Neural progenitor cell (in vitro differentiated cells): Measurements from ENCODE around the gene C16orf54. TPM values are rescaled to one million over a fixed set of nuclear protein-coding genes. Genes with fewer than 3 reads are reported as not detected.
A peak's percentile ranks its signal among the peaks of the same experiment; 100 is the strongest.
"Not testable (repeated sequence)": the region's sequence is repeated elsewhere in the genome, so short reads cannot be mapped to it uniquely, and the experiment has no call there.

Experiments
- DNase-seq: peaks from one replicate; pipeline ENCODE4 v3.0.0-alpha.2; 2016; ENCODE audit warnings: low spot score
- H2AFZ ChIP-seq: fragments of 200-600 bp; sonication (generic); replicated peaks from 2 replicates; pipeline ENCODE4 v1.6.1; 2016; ENCODE audit warnings: antibody characterized with exemption
- H3F3A ChIP-seq: fragments of 200-600 bp; sonication (generic); 2 replicates; pipeline ENCODE4 v1.6.1; 2016; ENCODE audit warnings: antibody characterized with exemption, low read depth
- H3K27ac ChIP-seq: fragments of 200-600 bp; sonication (generic); 2 replicates; pipeline ENCODE4 v1.5.1; 2016; ENCODE audit warnings: mild to moderate bottlenecking
- H3K27me3 ChIP-seq: fragments of 200-600 bp; sonication (generic); 2 replicates; pipeline ENCODE4 v1.6.1; 2016; ENCODE audit warnings: mild to moderate bottlenecking, moderate library complexity
- H3K36me3 ChIP-seq: fragments of 200-600 bp; sonication (generic); 2 replicates; pipeline ENCODE4 v1.5.1; 2016
- H3K4me1 ChIP-seq: fragments of 200-600 bp; sonication (generic); 2 replicates; pipeline ENCODE4 v1.6.1; 2016; ENCODE audit warnings: mixed run types
- H3K4me2 ChIP-seq: fragments of 200-600 bp; sonication (generic); 2 replicates; pipeline ENCODE4 v1.6.1; 2016
- H3K4me3 ChIP-seq: fragments of 200-600 bp; sonication (generic); 2 replicates; pipeline ENCODE4 v1.5.1; 2016
- H3K79me2 ChIP-seq: fragments of 200-600 bp; sonication (generic); 2 replicates; pipeline ENCODE4 v1.6.1; 2016; ENCODE audit warnings: low read depth
- H3K9ac ChIP-seq: fragments of 200-600 bp; sonication (generic); 2 replicates; pipeline ENCODE4 v1.6.1; 2016
- H3K9me3 ChIP-seq: fragments of 200-600 bp; sonication (generic); 2 replicates; pipeline ENCODE4 v1.5.1; 2016; ENCODE audit warnings: low read depth
- H4K20me1 ChIP-seq: fragments of 200-600 bp; sonication (generic); 2 replicates; pipeline ENCODE4 v1.6.1; 2016; ENCODE audit warnings: low read depth
- H3K27ac Mint-ChIP-seq: 3 replicates; pipeline ENCODE4 v1.8.0; 2021; ENCODE audit warnings: mixed read lengths
- H3K27me3 Mint-ChIP-seq: 2 replicates; pipeline ENCODE4 v1.8.0; 2022; ENCODE audit warnings: low read depth, mild to moderate bottlenecking, inconsistent platforms, moderate library complexity, mixed read lengths; ENCODE audit not compliant: insufficient read depth
- H3K36me3 Mint-ChIP-seq: 3 replicates; pipeline ENCODE4 v1.8.0; 2021; ENCODE audit warnings: mixed read lengths
- H3K4me1 Mint-ChIP-seq: 3 replicates; pipeline ENCODE4 v1.8.0; 2021; ENCODE audit warnings: mixed read lengths
- H3K4me3 Mint-ChIP-seq: 3 replicates; pipeline ENCODE4 v1.8.0; 2021; ENCODE audit warnings: mild to moderate bottlenecking, moderate library complexity, mixed read lengths
- H3K9me3 Mint-ChIP-seq: 3 replicates; pipeline ENCODE4 v1.8.0; 2020; ENCODE audit warnings: mixed read lengths
- EZH2 ChIP-seq: fragments of 200-600 bp; sonication (generic); IDR thresholded peaks from 2 replicates; pipeline ENCODE4 v1.6.1; 2017; ENCODE audit warnings: antibody characterized with exemption, mild to moderate bottlenecking, moderate library complexity
- EZH2phosphoT487 ChIP-seq: fragments of 200-600 bp; sonication (generic); IDR thresholded peaks from 2 replicates; pipeline ENCODE4 v1.6.1; 2017; ENCODE audit warnings: antibody characterized with exemption
- total RNA-seq: library from RNA; depleted of rRNA; stranded (reverse); fragments of >200 nt; gene quantifications from 2 replicates; pipeline ENCODE4 v1.2.3, GENCODE V29; 2015; ENCODE audit warnings: low replicate concordance
- TF ChIP-seq, protein P1 (sequence below): fragments of 200-600 bp; sonication (generic); IDR thresholded peaks from 2 replicates; pipeline ENCODE4 v1.5.1; 2017; ENCODE audit warnings: antibody characterized with exemption, mild to moderate bottlenecking

The C16orf54 gene
- total RNA-seq, 1 donor from 2014 or later: not detected

DNA sequence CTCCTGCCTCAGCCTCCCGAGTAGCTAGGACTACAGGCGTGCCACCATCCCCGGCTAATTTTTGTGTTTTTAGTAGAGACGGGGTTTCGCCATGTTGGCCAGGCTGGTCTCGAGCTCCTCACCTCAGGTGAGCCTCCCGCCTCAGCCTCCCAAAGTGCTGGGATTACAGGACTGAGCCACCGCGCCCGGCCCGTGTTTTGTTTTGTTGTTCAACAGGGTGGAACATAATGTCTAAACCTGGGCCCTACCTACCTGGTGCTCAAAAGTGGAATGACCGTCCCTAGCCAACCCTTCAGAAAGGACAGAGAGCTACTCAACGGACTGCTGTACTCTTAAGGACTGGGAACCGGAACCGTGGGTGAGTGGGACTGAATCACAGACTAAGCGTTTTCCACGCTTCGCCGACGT is 44.0 kb upstream of the C16orf54 start:
- Histone ChIP-seq H3K36me3 (no peaks in the 10 kb centered on the region), H4K20me1 (peaks cover 24% of the 10 kb centered on the region), H3K79me2 (peaks cover 42% of the 10 kb centered on the region), H3F3A (peaks cover 14% of the 10 kb centered on the region), H3K27ac (no peak overlapping the region), H3K4me3 (peak overlapping the region; percentile 95), H2AFZ (peak overlapping the region; percentile 85), H3K4me2 (peak overlapping the region; percentile 90), H3K4me1 (peaks cover 18% of the 10 kb centered on the region), H3K27me3 (no peaks in the 10 kb centered on the region), H3K9ac (peak overlapping the region; percentile 40), H3K9me3 (no peaks in the 10 kb centered on the region)
- H3K4me3 Mint-ChIP-seq: peak overlapping the region; percentile 97
- TF ChIP-seq, protein P1, sequence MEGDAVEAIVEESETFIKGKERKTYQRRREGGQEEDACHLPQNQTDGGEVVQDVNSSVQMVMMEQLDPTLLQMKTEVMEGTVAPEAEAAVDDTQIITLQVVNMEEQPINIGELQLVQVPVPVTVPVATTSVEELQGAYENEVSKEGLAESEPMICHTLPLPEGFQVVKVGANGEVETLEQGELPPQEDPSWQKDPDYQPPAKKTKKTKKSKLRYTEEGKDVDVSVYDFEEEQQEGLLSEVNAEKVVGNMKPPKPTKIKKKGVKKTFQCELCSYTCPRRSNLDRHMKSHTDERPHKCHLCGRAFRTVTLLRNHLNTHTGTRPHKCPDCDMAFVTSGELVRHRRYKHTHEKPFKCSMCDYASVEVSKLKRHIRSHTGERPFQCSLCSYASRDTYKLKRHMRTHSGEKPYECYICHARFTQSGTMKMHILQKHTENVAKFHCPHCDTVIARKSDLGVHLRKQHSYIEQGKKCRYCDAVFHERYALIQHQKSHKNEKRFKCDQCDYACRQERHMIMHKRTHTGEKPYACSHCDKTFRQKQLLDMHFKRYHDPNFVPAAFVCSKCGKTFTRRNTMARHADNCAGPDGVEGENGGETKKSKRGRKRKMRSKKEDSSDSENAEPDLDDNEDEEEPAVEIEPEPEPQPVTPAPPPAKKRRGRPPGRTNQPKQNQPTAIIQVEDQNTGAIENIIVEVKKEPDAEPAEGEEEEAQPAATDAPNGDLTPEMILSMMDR: no peak
- no peak for TF ChIP-seq EZH2phosphoT487
- no peak for TF ChIP-seq EZH2
- no peak for DNase-seq
- peaks cover 8% of the 10 kb centered on the region for H3K27me3 Mint-ChIP-seq
- peak overlapping the region; percentile 98 for H3K27ac Mint-ChIP-seq
- peaks cover 9% of the 10 kb centered on the region for H3K36me3 Mint-ChIP-seq
- H3K9me3 Mint-ChIP-seq: peaks cover 2% of the 10 kb centered on the region
- peaks cover 35% of the 10 kb centered on the region for H3K4me1 Mint-ChIP-seq

DNA sequence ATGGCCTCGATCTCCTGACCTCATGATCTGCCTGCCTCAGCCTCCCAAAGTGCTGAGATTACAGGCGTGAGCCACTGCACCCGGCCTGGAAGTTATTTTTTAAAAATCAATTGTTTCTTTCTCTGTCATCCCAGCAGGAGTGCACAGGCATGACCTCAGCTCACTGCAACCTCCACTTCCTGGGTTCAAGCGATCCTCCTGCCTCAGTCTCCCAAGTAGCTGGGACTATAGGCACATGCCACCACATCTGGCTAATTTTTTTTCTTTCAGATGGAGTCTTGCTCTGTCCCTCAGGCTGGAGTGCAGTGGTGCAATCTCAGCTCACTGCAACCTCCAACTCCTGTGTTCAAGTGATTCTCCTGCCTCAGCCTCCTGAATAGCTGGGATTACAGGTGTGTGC is 41.4 kb upstream of the C16orf54 start:
- not testable (repeated sequence) for H4K20me1 ChIP-seq, H3K4me3 Mint-ChIP-seq, H3K27me3 ChIP-seq, H3K36me3 ChIP-seq, H3K9ac ChIP-seq, H3K27me3 Mint-ChIP-seq, DNase-seq, H3K36me3 Mint-ChIP-seq, H3K4me3 ChIP-seq, H3K27ac Mint-ChIP-seq, H3K27ac ChIP-seq, H3K4me2 ChIP-seq, H2AFZ ChIP-seq, H3K9me3 ChIP-seq, H3K9me3 Mint-ChIP-seq
- H3K4me1 Mint-ChIP-seq: peaks cover 24% of the 10 kb centered on the region
- H3K4me1 ChIP-seq: peaks cover 12% of the 10 kb centered on the region
- H3F3A ChIP-seq: peaks cover 14% of the 10 kb centered on the region
- H3K79me2 ChIP-seq: peaks cover 16% of the 10 kb centered on the region

DNA sequence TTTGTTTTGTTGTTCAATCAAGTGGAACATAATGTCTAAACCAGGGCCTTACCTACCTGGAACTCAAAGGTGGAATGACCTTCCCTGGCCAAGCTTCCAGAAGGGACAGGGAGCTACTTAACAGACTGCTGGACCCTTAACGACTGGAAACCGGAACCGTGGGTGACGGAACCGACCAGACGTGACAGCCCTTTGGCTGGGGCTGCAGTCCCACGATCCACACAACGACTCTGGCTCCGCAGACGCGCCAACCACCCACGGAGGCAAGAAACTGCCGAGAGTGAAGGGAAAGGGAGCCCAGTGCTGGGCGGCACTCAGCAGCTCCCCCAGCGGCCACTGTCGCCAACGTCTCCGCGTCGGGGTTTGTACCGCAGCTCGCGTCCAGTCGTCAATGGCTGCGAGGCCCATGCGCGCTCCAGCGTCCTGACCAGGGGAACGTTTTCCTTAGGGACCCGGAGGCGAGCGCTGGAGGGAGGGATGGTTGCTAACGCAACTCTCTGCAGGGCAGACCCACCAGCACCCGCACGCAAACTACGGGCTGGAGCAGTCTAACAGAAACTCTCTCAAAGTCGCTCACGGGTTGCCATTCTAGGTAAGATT is 39.2 kb upstream of the C16orf54 start:
- no peaks in the 10 kb centered on the region for H3K79me2 ChIP-seq
- DNase-seq: peak; percentile 90
- H3K27me3 Mint-ChIP-seq: peaks cover 13% of the 10 kb centered on the region
- H3K9me3 Mint-ChIP-seq: peaks cover 2% of the 10 kb centered on the region
- H3K4me1 Mint-ChIP-seq: peaks cover 15% of the 10 kb centered on the region
- no peak overlapping the region for H3K27ac Mint-ChIP-seq
- peak; percentile 47 for TF ChIP-seq EZH2phosphoT487
- no peak for TF ChIP-seq EZH2
- TF ChIP-seq, protein P1: peak; percentile 84
- peak overlapping the region; percentile 26 for H3K4me3 ChIP-seq
- H3K4me3 Mint-ChIP-seq: no peak overlapping the region
- H3F3A ChIP-seq: peaks cover 11% of the 10 kb centered on the region
- no peak overlapping the region for H3K27ac ChIP-seq
- no peaks in the 10 kb centered on the region for H3K27me3 ChIP-seq
- no peaks in the 10 kb centered on the region for H3K36me3 ChIP-seq
- H3K4me1 ChIP-seq: peaks cover 5% of the 10 kb centered on the region
- no peaks in the 10 kb centered on the region for H4K20me1 ChIP-seq
- no peaks in the 10 kb centered on the region for H3K36me3 Mint-ChIP-seq
- H3K9me3 ChIP-seq: no peaks in the 10 kb centered on the region
- peak overlapping the region; percentile 65 for H3K4me2 ChIP-seq
- H2AFZ ChIP-seq: peak overlapping the region; percentile 96
- no peak overlapping the region for H3K9ac ChIP-seq

DNA sequence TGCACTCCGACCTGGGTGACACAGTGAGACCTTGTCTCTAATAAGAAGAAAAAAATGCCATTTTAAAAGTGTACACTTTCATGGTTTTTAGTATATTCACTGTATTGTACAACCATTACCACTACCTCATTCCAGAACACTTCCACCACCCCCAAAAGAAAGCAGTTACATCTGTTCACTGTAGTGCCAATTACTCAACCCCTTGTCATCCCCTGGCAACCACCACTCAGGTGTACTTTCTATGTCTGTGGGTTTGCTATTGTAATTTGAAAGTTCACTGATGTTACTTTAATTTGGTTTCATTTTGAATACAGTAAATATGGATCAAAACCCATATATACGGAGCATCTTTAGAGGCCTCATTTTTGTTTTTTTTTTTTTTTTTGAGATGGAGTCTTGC is 38.4 kb upstream of the C16orf54 start:
- H3K27ac Mint-ChIP-seq: no peak overlapping the region
- H3K27me3 Mint-ChIP-seq: peaks cover 13% of the 10 kb centered on the region
- no peak overlapping the region for H3K9ac ChIP-seq

DNA sequence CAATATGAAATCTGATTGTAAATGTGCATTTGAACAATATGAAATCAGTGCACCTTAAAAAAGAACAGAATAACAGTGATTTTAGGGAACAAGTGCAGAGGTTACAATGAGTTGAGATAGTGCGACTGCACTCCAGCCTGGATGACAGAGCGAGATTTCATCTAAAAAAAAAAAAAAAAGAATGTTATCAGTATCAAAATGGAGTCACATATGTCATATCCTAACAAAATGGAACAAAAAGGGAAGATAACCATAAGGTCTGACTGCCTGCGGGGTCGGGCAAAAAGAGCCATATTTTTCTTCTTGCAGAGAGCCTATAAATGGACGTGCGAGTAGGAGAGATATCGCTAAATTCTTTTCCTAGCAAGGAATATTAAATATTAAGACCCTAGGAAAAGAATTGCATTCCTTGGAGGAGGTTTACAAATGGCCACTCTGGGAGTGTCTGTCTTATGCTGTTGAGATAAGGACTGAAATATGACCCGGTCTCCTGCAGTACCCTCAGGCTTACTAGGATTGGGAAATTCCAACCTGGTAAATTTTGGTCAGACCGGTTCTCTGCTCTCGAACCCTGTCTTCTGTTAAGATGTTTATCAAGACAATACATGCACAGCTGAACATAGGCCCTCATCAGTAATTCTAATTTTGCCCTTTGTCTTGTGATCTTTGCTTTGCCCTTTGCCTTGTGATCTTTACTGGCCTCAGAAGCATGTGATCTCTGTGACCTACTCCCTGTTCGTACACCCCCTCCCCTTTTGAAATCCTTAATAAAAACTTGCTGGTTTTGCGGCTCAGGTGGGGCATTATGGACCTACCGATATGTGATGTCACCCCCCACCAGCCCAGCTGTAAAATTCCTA is 37.5 kb upstream of the C16orf54 start:
- Mint-ChIP-seq H3K4me1 (peaks cover 12% of the 10 kb centered on the region), H3K27me3 (peaks cover 13% of the 10 kb centered on the region)
- not testable (repeated sequence) for H3K4me2 ChIP-seq, H2AFZ ChIP-seq, H4K20me1 ChIP-seq, H3K36me3 Mint-ChIP-seq, DNase-seq, H3K79me2 ChIP-seq, H3K9ac ChIP-seq, H3K27me3 ChIP-seq, H3K4me3 Mint-ChIP-seq, H3K4me1 ChIP-seq, H3K36me3 ChIP-seq, H3K9me3 Mint-ChIP-seq, H3K27ac Mint-ChIP-seq, H3K9me3 ChIP-seq, H3K4me3 ChIP-seq, H3K27ac ChIP-seq, H3F3A ChIP-seq

More for the DNA sequence above, 38.4 kb upstream of the C16orf54 start:
- no peaks in the 10 kb centered on the region for H3K36me3 ChIP-seq
- no peak overlapping the region for H2AFZ ChIP-seq
- Mint-ChIP-seq H3K36me3 (no peaks in the 10 kb centered on the region), H3K4me1 (peaks cover 12% of the 10 kb centered on the region), H3K4me3 (no peak overlapping the region), H3K9me3 (peaks cover 2% of the 10 kb centered on the region)
- no peaks in the 10 kb centered on the region for H3K4me1 ChIP-seq
- DNase-seq: no peak
- H3K9me3 ChIP-seq: no peaks in the 10 kb centered on the region
- H4K20me1 ChIP-seq: no peaks in the 10 kb centered on the region
- no peaks in the 10 kb centered on the region for H3K79me2 ChIP-seq
- no peak overlapping the region for H3K27ac ChIP-seq
- no peak overlapping the region for H3K4me3 ChIP-seq
- TF ChIP-seq EZH2phosphoT487: no peak
- TF ChIP-seq, protein P1: no peak
- no peak for TF ChIP-seq EZH2
- H3K27me3 ChIP-seq: peaks cover 3% of the 10 kb centered on the region
- peaks cover 6% of the 10 kb centered on the region for H3F3A ChIP-seq
- no peak overlapping the region for H3K4me2 ChIP-seq
